Muscle of leg (tissue), 11 donors: ENCODE results near the gene PCBP3. TPM values are rescaled to one million over a fixed set of nuclear protein-coding genes. Genes with fewer than 3 reads are reported as not detected.

Source experiments
- DNase-seq: peaks from one replicate; pipeline ENCODE4 v3.0.0; 2013
- H3K27ac ChIP-seq: one replicate; pipeline ENCODE4 v1.5.1; 2013; ENCODE audit warnings: mild to moderate bottlenecking, low read length, control low read depth
- H3K27me3 ChIP-seq: one replicate; pipeline ENCODE4 v1.6.1; 2013; ENCODE audit warnings: low read length; ENCODE audit not compliant: control insufficient read depth, insufficient read depth
- H3K36me3 ChIP-seq: one replicate; pipeline ENCODE4 v1.6.1; 2013; ENCODE audit warnings: low read length; ENCODE audit not compliant: control insufficient read depth, insufficient read depth
- H3K4me1 ChIP-seq: one replicate; pipeline ENCODE4 v1.6.1; 2013; ENCODE audit warnings: low read length; ENCODE audit not compliant: control insufficient read depth, insufficient read depth
- H3K4me3 ChIP-seq: one replicate; pipeline ENCODE4 v1.5.1; 2013; ENCODE audit warnings: low read length, control low read depth
- H3K9me3 ChIP-seq: replicated peaks from 2 replicates; pipeline ENCODE4 v1.6.1; 2013; ENCODE audit warnings: low read depth, low read length; ENCODE audit not compliant: control insufficient read depth
- WGBS: methylation state at CpG from one replicate; pipeline ENCODE4 v1.1.5; 2013; ENCODE audit warnings: missing lambda C conversion rate; ENCODE audit not compliant: insufficient coverage; 5-methylcytosine and 5-hydroxymethylcytosine counted together
- polyA plus RNA-seq, 8 donors: library from polyadenylated mRNA; unstranded; fragments of 120-200 nt; gene quantifications; one replicate each; pipeline versions ENCODE4 v1.2.1 to v1.2.3, GENCODE V29; 2013; ENCODE audit warnings: inconsistent platforms in 1 of 8, low replicate concordance in 1 of 8; ENCODE audit not compliant: insufficient read length in 8 of 8, insufficient read depth in 1 of 8
- total RNA-seq: library from RNA; stranded (reverse); fragments of 120-200 nt; gene quantifications from one replicate; pipeline ENCODE4 v1.2.4, GENCODE V29; 2013

PCBP3 gene
- total and polyA plus RNA-seq, 9 donors, result 0.76 to 2.3 (median 1.2) TPM

DNA sequence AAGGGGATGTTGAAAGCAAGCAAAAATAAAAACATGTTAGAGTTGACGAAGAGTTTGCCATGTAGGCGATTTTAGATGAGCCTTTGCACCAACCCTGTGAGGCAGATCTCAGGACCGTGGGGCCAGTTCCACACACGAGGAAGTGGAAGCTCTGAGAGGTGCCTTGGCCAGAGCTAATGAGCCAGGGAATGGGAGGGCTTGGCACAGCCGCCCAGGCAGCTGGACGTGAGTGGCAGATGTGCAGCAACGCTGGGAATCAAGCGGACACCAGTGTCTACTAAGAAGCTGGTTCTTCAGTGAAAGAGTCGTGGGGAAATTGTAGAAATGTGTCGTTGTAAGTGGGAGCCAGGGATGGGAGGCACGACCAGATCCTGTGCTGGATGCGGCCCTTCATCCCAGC lies 279.1 kb downstream of the PCBP3 start:
- Histone ChIP-seq H3K36me3 (no peaks in the 10 kb centered on the region), H3K27me3 (no peaks in the 10 kb centered on the region), H3K4me1 (peaks cover 17% of the 10 kb centered on the region), H3K27ac (peak overlapping the region; percentile 38), H3K9me3 (no peaks in the 10 kb centered on the region), H3K4me3 (no peak overlapping the region)
- WGBS, result 68% methylated on average over 12 of the region's 12 CpGs
- DNase-seq, result peak; percentile 48

GRCh38 chr21:45923146-45923545 lies 279.6 kb downstream of the PCBP3 start:
- H3K4me3 ChIP-seq, result no peak overlapping the region
- peak overlapping the region; percentile 38 for H3K27ac ChIP-seq
- H3K9me3 ChIP-seq, result no peaks in the 10 kb centered on the region
- no peaks in the 10 kb centered on the region for H3K27me3 ChIP-seq
- peak; percentile 85 for DNase-seq
- no peaks in the 10 kb centered on the region for H3K36me3 ChIP-seq
- WGBS, result 33% methylated on average over 4 of the region's 6 CpGs
- H3K4me1 ChIP-seq, result peaks cover 17% of the 10 kb centered on the region

DNA sequence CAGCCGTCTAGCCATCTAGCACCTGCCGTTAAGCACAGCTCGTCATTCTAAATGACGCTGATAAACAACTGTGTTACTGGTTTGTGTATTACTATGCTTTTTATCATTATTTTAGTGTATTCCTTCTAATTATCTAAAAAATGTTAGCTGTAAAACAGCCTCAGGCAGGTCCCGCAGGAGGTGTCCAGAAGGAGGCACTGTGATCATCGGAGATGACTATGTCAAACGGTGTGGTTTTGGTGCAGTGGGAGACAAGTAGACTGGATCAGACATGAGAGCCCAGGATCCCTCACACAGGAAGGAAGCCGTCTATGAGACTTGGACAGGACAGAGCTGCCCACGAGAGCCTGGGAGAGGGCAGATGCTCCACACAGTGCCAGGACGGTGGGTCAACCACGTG lies 282.8 kb downstream of the PCBP3 start:
- Histone ChIP-seq H3K36me3 (no peaks in the 10 kb centered on the region), H3K27ac (no peak overlapping the region), H3K4me3 (no peak overlapping the region), H3K27me3 (no peaks in the 10 kb centered on the region), H3K9me3 (no peaks in the 10 kb centered on the region), H3K4me1 (peaks cover 14% of the 10 kb centered on the region)
- WGBS, result 51% methylated on average over 3 of the region's 11 CpGs
- DNase-seq, result no peak

DNA sequence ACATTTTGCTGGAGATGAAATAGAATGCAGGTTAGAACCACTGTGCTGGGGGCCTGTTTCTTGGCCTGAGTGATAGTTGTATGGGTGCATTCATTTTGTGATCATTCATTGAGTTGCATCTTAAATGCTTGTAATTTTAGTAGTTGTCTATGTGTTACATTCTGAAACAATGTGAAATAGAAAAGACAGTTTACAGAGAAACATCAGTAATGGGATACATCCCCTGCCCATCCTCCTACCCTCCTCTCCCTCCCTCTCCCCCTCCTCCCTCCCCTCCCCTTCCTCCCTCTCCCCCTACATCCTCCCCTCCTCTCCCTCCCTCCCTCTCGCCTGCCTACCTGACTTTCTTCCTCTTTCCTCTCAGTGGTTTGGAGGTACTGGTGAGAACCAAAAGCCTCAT lies 283.5 kb downstream of the PCBP3 start:
- Histone ChIP-seq H3K4me3 (no peak overlapping the region), H3K9me3 (no peaks in the 10 kb centered on the region), H3K27ac (no peak overlapping the region), H3K4me1 (peaks cover 14% of the 10 kb centered on the region), H3K27me3 (no peaks in the 10 kb centered on the region), H3K36me3 (no peaks in the 10 kb centered on the region)
- no CpG with 5 or more reads among the region's 1 CpG for WGBS
- no peak for DNase-seq

GRCh38 chr21:45927851-45928850 lies 284.6 kb downstream of the PCBP3 start:
- Histone ChIP-seq H3K36me3 (no peaks in the 10 kb centered on the region), H3K4me1 (peaks cover 4% of the 10 kb centered on the region), H3K27ac (no peak overlapping the region), H3K9me3 (no peaks in the 10 kb centered on the region), H3K27me3 (no peaks in the 10 kb centered on the region), H3K4me3 (no peak overlapping the region)
- 78% methylated on average over 28 of the region's 34 CpGs for WGBS
- no peak for DNase-seq

- no peaks in the 10 kb centered on the region for H3K4me1 ChIP-seq
- H3K9me3 ChIP-seq, result peaks cover 4% of the 10 kb centered on the region
- no peaks in the 10 kb centered on the region for H3K36me3 ChIP-seq
- no peak overlapping the region for H3K27ac ChIP-seq
- 81% methylated on average over 11 of the region's 11 CpGs for WGBS
- H3K4me3 ChIP-seq, result no peak overlapping the region
- no peak for DNase-seq
- H3K27me3 ChIP-seq, result peaks cover 1% of the 10 kb centered on the region
These were observed 285.9 kb downstream of the PCBP3 start for GRCh38 chr21:45929449-45929848.

DNA sequence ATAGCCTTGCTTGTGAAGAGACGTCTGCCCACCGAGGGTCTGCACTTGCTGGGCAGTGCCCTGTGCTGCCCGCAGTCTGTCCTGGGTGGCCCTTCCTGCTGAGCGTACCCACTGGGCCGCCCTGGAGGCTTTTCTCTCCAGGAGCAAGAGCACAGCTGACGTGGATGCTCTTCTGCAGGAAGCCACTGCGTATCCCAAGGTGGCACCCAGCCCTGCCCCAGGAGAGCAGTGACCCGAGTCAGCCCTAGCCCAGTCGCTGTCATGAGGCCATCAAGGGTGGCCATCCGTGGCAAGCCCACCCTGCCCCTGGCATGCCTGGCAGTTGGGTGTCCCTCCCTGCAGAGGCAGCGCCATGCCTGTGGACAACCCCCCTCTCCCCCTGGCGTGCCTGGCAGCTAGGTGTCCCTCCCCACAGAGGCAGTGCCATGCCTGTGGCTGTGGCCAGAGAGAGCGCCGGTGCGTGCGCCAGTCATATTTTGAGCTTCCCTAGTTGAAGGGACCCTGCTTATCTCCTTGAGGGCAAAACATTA lies 286.8 kb downstream of the PCBP3 start:
- Histone ChIP-seq H3K27ac (no peak overlapping the region), H3K9me3 (peaks cover 13% of the 10 kb centered on the region), H3K4me1 (no peaks in the 10 kb centered on the region), H3K27me3 (peaks cover 4% of the 10 kb centered on the region), H3K4me3 (no peak overlapping the region), H3K36me3 (no peaks in the 10 kb centered on the region)
- 90% methylated on average over 16 of the region's 16 CpGs for WGBS
- no peak for DNase-seq

GRCh38 chr21:45930792-45931191 lies 287.3 kb downstream of the PCBP3 start:
- no peaks in the 10 kb centered on the region for H3K4me1 ChIP-seq
- H3K27ac ChIP-seq, result no peak overlapping the region
- H3K36me3 ChIP-seq, result no peaks in the 10 kb centered on the region
- peaks cover 4% of the 10 kb centered on the region for H3K27me3 ChIP-seq
- peaks cover 18% of the 10 kb centered on the region for H3K9me3 ChIP-seq
- no peak overlapping the region for H3K4me3 ChIP-seq
- no peak for DNase-seq
- WGBS, result 77% methylated on average over 7 of the region's 7 CpGs

GRCh38 chr21:45931397-45931969 lies 288.0 kb downstream of the PCBP3 start:
- Histone ChIP-seq H3K4me1 (no peaks in the 10 kb centered on the region), H3K9me3 (peaks cover 24% of the 10 kb centered on the region), H3K4me3 (no peak overlapping the region), H3K27me3 (peaks cover 6% of the 10 kb centered on the region), H3K36me3 (no peaks in the 10 kb centered on the region), H3K27ac (no peak overlapping the region)
- no peak for DNase-seq
- WGBS, result 87% methylated on average over 23 of the region's 23 CpGs

DNA sequence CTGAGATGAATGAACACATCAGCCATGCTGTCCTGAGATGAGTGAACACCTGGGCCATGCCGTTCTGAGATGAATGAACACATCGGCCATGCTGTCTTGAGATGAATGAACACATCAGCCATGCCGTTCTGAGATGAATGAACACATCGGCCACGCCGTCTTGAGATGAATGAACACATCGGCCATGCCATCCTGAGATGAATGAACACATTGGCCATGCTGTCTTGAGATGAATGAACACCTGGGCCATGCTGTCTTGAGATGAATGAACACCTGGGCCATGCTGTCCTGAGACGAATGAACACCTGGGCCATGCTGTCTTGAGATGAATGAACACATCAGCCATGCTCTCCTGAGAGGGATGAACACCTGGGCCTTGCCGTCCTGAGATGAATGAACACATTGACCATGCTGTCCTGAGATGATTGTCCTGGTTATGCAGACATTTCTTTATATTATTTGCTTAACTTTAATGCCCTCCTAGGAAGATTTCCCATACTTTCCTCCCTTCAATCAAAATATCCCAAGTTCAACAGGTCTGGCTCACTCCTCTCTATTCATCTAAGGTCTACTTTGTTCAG lies 289.5 kb downstream of the PCBP3 start:
- H3K27me3 ChIP-seq, result peaks cover 6% of the 10 kb centered on the region
- no peak overlapping the region for H3K4me3 ChIP-seq
- H3K4me1 ChIP-seq, result peaks cover 3% of the 10 kb centered on the region
- no peak for DNase-seq
- H3K27ac ChIP-seq, result no peak overlapping the region
- H3K9me3 ChIP-seq, result peaks cover 28% of the 10 kb centered on the region
- WGBS, result 72% methylated on average over 7 of the region's 9 CpGs
- H3K36me3 ChIP-seq, result no peaks in the 10 kb centered on the region
